OCI-LY7 (cell line): ENCODE measurements around the gene HAVCR2. TPM values are rescaled to one million over a fixed set of nuclear protein-coding genes. Genes with fewer than 3 reads are reported as not detected.

Experiments used
- BruUV-seq: library from RNA; stranded (reverse); fragments of 400-500 nt; replicated peaks from 2 replicates; lab custom pipeline; 2021; lab: Mats Ljungman, UMichigan
- CTCF ChIA-PET: fragments of 300-600 bp; sonication (Branson Sonifier 250); formaldehyde crosslinking; loops from one replicate; lab custom pipeline; 2022; ENCODE audit warnings: antibody characterized with exemption; ENCODE audit not compliant: unreplicated experiment; lab: Charles Lee
- POLR2A ChIA-PET: fragments of 300-600 bp; sonication (Branson Sonifier 250); formaldehyde crosslinking; loops from one replicate; lab custom pipeline; 2022; ENCODE audit warnings: antibody characterized with exemption; lab: Charles Lee
- DNase-seq: peaks from one replicate; pipeline ENCODE4 v3.0.0-alpha.2; 2015; ENCODE audit warnings: low spot score
- H2AFZ ChIP-seq: fragments of 200-600 bp; sonication (generic), shearing (Covaris generic); 2 replicates; pipeline ENCODE4 v1.6.1; 2014; ENCODE audit warnings: mild to moderate bottlenecking, antibody characterized with exemption, low read length, moderate library complexity
- H3K27ac ChIP-seq: fragments of 200-600 bp; sonication (generic); 2 replicates; pipeline ENCODE4 v1.5.1; 2014; ENCODE audit warnings: mixed run types, low read depth, mild to moderate bottlenecking, moderate library complexity, low read length, inconsistent platforms; ENCODE audit not compliant: poor library complexity, severe bottlenecking
- H3K36me3 ChIP-seq: fragments of 200-600 bp; sonication (generic); 2 replicates; pipeline ENCODE4 v1.6.1; 2014; ENCODE audit warnings: mild to moderate bottlenecking, antibody characterized with exemption, low read length, moderate library complexity, mixed read lengths; ENCODE audit not compliant: insufficient read depth
- H3K4me1 ChIP-seq: fragments of 200-600 bp; sonication (generic); 2 replicates; pipeline ENCODE4 v1.5.1; 2014; ENCODE audit warnings: mild to moderate bottlenecking, low read length; ENCODE audit not compliant: insufficient read depth, poor library complexity, severe bottlenecking
- H3K4me2 ChIP-seq: fragments of 200-600 bp; sonication (generic); 2 replicates; pipeline ENCODE4 v1.6.1; 2014; ENCODE audit warnings: mild to moderate bottlenecking, low read length
- H3K4me3 ChIP-seq: fragments of 200-600 bp; sonication (generic); 2 replicates; pipeline ENCODE4 v1.5.1; 2014; ENCODE audit warnings: mild to moderate bottlenecking, low read depth, low read length; ENCODE audit not compliant: poor library complexity, severe bottlenecking
- H3K79me2 ChIP-seq: fragments of 200-600 bp; sonication (generic); 2 replicates; pipeline ENCODE4 v1.6.1; 2016; ENCODE audit warnings: low read depth, mild to moderate bottlenecking, low read length, moderate library complexity, mixed read lengths; ENCODE audit not compliant: insufficient read depth
- H3K9me2 ChIP-seq: fragments of 200-600 bp; sonication (generic); 2 replicates; pipeline ENCODE4 v1.6.1; 2016; ENCODE audit warnings: mild to moderate bottlenecking, low read length, mixed read lengths; ENCODE audit not compliant: insufficient read depth
- H3K9me3 ChIP-seq: fragments of 200-600 bp; sonication (generic); 2 replicates; pipeline ENCODE4 v1.6.1; 2014; ENCODE audit warnings: mild to moderate bottlenecking, mixed run types, low read length, mixed read lengths
- H4K20me1 ChIP-seq: fragments of 200-600 bp; sonication (generic); 2 replicates; pipeline ENCODE4 v1.6.1; 2014; ENCODE audit warnings: mild to moderate bottlenecking, antibody characterized with exemption, low read length, moderate library complexity, mixed read lengths; ENCODE audit not compliant: insufficient read depth
- EZH2phosphoT487 ChIP-seq: fragments of 200-600 bp; sonication (generic); IDR thresholded peaks from 2 replicates; pipeline ENCODE4 v1.6.1; 2018; ENCODE audit warnings: low read depth, borderline replicate concordance, mild to moderate bottlenecking, mixed run types, antibody characterized with exemption, low read length, moderate library complexity, mixed read lengths
- intact Hi-C: fragments of 100-400 bp; cut with micrococcal nuclease; formaldehyde crosslinking; loops from one replicate; pipeline ENCODE4 v1.10.0; 2022; ENCODE audit not compliant: unreplicated experiment
- total RNA-seq, 2 experiments: library from RNA; depleted of rRNA in 1 of 2; stranded (reverse); fragments of >200 nt in 1 of 2; shearing (Covaris generic) in 1 of 2; gene quantifications; 2 replicates each; pipeline ENCODE4 v1.2.3, GENCODE V29; 2014 to 2022
- TF ChIP-seq, protein P1 (sequence below): fragments of 200-600 bp; sonication (generic); conservative IDR thresholded peaks from 2 replicates; pipeline ENCODE4 v1.5.1; 2014; ENCODE audit warnings: mild to moderate bottlenecking, antibody characterized with exemption, low read length, moderate library complexity, mixed read lengths

HAVCR2 gene
- total RNA-seq, 2 experiments from 2014 or later = 4.2 to 4.4 TPM

DNA sequence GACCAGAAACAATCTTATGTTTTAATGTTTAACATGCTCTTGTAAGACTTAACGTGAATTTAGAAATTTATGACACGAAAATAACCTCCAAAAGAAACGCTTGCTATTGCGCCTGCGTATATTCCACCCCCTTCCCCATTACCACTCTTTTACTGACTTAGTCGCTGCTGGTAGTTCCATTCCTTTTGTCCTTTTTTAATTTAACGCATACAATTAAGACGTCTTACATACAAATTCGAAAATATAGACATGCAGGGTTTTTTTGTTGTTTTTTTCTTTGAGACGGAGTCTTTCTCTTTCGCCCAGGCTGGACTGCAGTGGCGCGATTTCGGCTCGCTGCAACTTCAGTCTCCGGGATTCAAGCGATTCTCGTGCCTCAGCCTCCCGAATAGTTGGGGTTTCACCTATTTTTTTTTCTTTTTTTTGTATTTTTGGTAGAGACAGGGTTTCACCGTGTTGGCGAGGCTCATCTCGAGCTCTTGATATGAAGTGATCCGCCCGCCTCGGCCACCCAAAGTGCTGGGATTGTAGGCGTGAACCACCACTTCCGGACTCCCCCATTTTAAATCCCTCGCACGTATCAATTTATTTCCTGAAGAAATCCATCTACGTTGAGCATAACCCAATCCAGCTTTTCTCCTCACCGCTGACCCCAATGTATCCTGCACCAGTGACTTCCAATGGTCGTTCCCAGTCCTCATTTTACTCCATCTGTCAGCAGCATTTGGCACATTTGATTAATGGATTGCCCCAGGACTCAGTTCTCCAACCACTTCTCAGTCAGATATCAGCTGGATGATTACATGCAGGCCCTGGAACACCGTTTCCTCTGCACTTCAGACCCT, 34.5 kb upstream of the HAVCR2 start:
- Histone ChIP-seq H3K27ac (peak overlapping the region; percentile 55), H4K20me1 (no peaks in the 10 kb centered on the region), H3K36me3 (peaks cover 27% of the 10 kb centered on the region), H3K9me3 (no peaks in the 10 kb centered on the region), H3K4me2 (peak overlapping the region; percentile 70), H2AFZ (peak overlapping the region; percentile 73), H3K79me2 (peaks cover 17% of the 10 kb centered on the region; the same call in 1 of the 2 replicates), H3K4me3 (peak overlapping the region; percentile 90), H3K4me1 (peaks cover 14% of the 10 kb centered on the region), H3K9me2 (no peaks in the 10 kb centered on the region)
- CTCF ChIA-PET = interaction anchor here (1.5 to 2.7 kb wide), 2 partner anchors 10 to 206 kb away, joined by 5 to 14 read pairs; no protein-coding TSS in a partner anchor
- intact Hi-C loops = loop anchor here (10.0 kb wide), 1 partner anchor 341 kb away; no protein-coding TSS in a partner anchor
- BruUV-seq = TSS peak; percentile 100
- TF ChIP-seq EZH2phosphoT487 = no peak
- TF ChIP-seq, protein P1, sequence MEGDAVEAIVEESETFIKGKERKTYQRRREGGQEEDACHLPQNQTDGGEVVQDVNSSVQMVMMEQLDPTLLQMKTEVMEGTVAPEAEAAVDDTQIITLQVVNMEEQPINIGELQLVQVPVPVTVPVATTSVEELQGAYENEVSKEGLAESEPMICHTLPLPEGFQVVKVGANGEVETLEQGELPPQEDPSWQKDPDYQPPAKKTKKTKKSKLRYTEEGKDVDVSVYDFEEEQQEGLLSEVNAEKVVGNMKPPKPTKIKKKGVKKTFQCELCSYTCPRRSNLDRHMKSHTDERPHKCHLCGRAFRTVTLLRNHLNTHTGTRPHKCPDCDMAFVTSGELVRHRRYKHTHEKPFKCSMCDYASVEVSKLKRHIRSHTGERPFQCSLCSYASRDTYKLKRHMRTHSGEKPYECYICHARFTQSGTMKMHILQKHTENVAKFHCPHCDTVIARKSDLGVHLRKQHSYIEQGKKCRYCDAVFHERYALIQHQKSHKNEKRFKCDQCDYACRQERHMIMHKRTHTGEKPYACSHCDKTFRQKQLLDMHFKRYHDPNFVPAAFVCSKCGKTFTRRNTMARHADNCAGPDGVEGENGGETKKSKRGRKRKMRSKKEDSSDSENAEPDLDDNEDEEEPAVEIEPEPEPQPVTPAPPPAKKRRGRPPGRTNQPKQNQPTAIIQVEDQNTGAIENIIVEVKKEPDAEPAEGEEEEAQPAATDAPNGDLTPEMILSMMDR = no peak
- POLR2A ChIA-PET = interaction anchor here (0.5 to 2.5 kb wide), 33 partner anchors 11 to 930 kb away, joined by 3 to 22 read pairs (median 3); partner anchors contain the start of genes GARIN3 and HAVCR2
- DNase-seq = no peak

DNA sequence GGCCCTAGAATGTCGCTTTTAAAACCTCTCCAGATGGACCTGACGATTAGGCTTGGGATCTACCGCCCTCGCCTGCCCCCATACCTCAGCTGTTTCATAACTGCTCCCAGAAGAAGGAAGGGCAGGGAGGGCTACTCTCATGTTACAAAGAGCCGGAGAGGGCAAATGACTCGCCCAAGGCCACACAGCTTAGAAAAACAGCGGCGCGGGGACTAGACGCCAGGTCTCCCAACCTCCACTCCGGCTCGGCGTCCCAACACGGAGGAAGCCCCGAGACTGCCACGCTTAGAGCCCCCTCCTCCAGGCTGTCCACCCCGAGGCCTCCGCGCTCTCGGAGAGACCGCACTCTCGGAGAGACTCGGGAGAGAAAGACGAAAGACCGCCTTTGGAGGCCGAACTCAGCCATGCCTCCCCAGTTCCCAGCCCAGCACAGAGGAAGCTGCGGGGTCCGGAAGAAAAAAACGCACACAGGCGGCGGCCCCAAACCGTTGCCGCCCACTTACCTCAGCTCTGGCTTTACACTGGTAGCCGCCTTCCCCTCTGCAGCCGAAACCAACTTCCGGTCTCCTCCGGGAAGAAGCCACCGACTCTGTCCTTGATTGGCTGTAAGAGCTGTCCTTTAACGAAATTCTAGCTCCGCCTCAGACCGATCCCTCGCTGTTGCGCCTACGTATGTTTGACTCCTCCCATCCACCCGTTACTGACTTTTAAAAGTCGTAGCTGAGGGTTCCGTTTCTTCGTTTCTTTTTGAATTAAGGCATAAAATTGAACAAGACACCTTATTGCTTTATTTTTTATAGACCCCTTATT, 33.7 kb upstream of the HAVCR2 start, which contains the start of gene MED7:
Gene MED7, minus strand, starts transcription at position 549 of the 810 bp plus-strand sequence. CDS start 3,434 bp downstream, outside the sequence.
- no peaks in the 10 kb centered on the region for H4K20me1 ChIP-seq
- peak within 1 kb of the TSS; percentile 68 for H3K27ac ChIP-seq
- H3K4me2 ChIP-seq = peak within 1 kb of the TSS; percentile 86
- peak within 1 kb of the TSS; percentile 73 for H2AFZ ChIP-seq
- no peaks in the 10 kb centered on the region for H3K9me3 ChIP-seq
- H3K36me3 ChIP-seq = peaks cover 36% of the 10 kb centered on the region
- intact Hi-C loops = loop anchor here (10.0 kb wide), 1 partner anchor 342 kb away; no protein-coding TSS in a partner anchor
- ChIA-PET POLR2A (interaction anchor here (0.5 to 2.5 kb wide), 45 partner anchors 10 to 588 kb away, joined by 3 to 22 read pairs (median 3); partner anchors contain the start of genes GARIN3 and HAVCR2), CTCF (interaction anchor here (0.6 to 2.7 kb wide), 3 partner anchors 10 to 318 kb away, joined by 4 to 14 read pairs (median 5); no protein-coding TSS in a partner anchor)
- H3K9me2 ChIP-seq = no peaks in the 10 kb centered on the region
- BruUV-seq = TSS peak; percentile 86
- H3K4me3 ChIP-seq = peak within 1 kb of the TSS; percentile 90
- TF ChIP-seq, protein P1 = no peak
- no peak for TF ChIP-seq EZH2phosphoT487
- H3K4me1 ChIP-seq = peaks cover 14% of the 10 kb centered on the region
- H3K79me2 ChIP-seq = peaks cover 17% of the 10 kb centered on the region; the same call in 1 of the 2 replicates
- peak; percentile 100 for DNase-seq
